ENCODE data around the gene SMIM1.
A peak's percentile ranks its signal among the peaks of the same experiment; 100 is the strongest.
"Not testable (repeated sequence)": the region's sequence is repeated elsewhere in the genome, so short reads cannot be mapped to it uniquely, and the experiment has no call there.

Gene SMIM1

DNA sequence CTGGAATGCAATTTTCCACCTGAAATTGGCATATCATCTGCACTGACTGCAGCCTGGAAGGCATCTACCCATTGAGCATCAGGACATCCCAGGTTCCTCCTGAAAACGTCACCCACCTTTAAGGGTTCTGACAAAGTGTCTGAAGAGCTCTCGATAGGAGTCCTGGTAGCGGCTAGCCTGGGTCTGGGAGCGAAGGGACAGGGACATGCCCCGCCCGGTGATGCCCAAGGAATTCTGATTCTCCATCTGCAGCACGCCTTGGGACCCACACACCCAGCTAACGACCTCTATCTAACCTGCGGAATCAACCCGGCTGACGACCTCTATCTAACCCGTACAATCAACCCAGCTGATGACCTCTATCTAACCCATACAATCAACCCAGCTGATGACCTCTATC, 33.6 kb upstream of the SMIM1 start:
- DNase-seq: no peak

GRCh38 chr1:3740042-3740441, 32.5 kb upstream of the SMIM1 start:
- no peak for DNase-seq

DNA sequence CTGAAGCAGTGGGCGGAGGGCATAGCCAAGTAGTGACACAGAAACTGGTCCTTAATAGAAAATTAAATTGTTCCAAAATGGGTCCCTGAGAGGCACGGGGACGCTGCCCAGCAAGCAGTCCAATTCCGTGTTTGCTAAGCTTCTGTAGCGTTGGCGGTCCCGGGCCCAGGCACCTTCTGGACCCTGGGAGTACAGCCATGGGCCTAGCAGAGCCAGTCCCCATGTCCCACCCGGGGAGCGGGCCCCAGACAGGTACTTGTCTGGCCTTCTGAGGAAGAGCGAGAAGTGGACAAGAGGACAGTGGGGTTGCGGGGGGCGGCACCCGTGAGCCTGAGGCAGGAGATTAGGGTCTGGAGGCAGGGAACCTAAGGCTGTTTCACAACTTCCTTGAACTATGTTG, 31.8 kb upstream of the SMIM1 start:
- DNase-seq: no peak

DNA sequence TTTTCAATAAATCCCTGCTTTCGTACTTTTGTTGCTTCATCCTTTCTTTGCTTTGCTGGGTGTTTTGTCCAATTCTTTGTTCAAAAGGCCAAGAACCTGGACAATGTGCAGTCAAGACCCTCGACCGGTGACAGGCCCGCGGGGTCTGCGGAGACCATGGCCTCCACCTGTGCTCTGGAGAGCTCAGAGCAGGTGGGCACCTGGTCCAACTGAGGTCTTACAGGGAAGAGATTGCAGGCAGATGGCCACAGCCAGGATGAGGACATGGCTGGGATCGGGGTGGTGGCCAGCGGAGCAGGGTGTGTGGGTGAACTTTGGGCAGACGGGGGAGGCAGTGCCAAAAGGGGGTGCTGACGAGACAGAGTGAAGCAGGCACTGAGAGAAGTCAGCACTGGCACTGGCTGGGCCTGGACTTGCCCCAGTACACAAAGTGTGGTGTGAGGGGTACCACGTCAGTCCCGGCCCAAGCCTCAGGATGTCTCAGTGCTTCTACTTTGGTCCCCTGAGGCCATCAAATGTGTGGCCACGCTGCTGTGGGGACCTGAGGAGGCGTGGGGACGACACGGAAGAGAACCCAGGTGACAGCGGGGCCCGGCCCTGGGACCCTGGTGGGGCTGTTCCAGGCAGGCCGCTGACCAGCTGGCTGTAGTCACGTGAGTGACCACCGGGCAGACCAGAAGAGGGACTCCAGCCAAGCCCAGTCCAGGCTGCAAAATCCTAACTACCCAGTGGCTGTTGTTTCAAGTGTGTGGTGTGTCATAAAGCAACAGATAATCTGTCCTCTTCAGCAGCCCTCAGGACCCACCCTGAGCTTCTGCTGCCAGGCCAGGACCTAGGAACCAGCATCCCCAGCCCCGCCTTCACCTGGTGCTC, 30.7 kb upstream of the SMIM1 start:
- DNase-seq: no peak

GRCh38 chr1:3742439-3743298, 29.9 kb upstream of the SMIM1 start:
- no peak for DNase-seq

DNA sequence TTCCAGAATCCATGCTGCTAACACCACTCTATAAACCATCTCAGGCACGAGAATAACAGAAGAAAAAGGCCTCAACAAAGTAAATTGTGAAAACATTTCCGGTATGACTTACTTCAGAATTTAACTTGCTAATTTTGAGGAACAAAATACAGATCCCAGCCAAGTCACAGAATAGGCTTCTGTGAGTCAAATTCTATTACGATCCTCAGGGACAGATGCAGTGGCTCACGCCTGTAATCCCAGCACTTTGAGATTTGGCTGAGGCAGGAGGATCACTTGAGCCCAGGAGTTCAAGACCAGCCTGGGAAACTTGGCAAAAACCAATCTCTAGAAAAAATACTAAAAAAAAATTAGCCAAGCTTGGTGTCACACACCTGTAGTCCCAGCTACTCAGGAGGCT, 29.1 kb upstream of the SMIM1 start:
- DNase-seq: no peak

GRCh38 chr1:3743826-3744225, 28.7 kb upstream of the SMIM1 start:
- DNase-seq: no peak

- no peak for DNase-seq
Observed at GRCh38 chr1:3744646-3745045, 27.9 kb upstream of the SMIM1 start.

GRCh38 chr1:3745071-3745470, 27.5 kb upstream of the SMIM1 start:
- DNase-seq: no peak

GRCh38 chr1:3745590-3746381, 26.8 kb upstream of the SMIM1 start:
- no peak for DNase-seq

DNA sequence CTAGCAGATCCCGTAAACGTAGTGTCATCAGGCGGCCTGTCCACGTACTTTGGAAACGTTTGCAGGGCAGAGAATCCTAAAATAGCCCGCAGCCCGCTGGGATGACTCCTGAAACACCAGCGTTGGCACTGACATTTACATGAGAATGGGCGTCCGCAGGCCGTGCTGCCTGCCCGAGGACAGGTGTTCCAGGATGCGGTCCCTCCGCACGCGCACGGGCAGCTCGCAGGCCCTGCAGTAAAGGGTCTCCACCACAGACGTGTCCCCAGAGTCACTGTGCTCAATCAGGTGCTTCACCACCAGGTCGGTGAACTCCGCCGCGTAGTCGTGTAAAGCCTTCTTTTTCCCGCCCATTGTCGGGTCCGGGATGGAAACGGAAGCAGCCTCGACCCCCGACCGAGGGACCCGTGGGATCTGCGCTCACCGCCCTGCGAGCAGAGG, 26.1 kb upstream of the SMIM1 start:
- no peak for DNase-seq

DNA sequence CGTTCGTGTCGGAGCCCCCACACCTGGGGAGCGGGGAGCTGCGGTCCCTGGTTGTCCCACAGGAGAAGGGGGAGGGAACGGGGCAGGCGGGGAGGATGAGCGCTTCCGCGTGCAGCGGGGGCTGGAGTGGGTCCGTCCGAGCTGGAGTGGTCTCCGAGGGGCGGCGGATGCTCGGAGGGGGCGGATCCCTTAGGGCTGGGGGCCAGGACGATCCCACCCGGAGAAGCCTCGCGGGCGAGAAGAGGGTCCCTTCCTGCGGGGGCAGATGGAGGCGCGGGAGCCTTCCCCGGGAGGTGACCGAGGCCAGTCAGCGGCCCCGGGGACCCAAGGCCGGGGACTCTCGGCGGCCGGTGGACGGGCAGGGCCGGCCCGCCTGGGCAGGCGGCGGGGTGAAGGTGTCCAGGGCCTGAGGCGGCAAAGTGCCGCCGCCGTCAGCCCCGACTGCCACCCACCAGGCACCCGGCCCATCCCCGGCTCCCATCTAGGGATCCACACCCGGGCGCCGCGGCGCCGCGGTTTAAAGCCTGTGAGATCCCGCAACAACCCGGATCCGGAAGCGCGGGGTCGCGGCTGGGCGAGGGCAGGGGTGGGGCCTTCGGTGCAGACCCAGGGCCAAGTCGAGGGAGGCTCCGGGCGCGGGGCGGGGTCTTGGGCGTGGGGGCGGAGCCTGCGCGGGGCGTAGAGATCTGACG, 25.6 kb upstream of the SMIM1 start:
- peak; percentile 94 for DNase-seq

DNA sequence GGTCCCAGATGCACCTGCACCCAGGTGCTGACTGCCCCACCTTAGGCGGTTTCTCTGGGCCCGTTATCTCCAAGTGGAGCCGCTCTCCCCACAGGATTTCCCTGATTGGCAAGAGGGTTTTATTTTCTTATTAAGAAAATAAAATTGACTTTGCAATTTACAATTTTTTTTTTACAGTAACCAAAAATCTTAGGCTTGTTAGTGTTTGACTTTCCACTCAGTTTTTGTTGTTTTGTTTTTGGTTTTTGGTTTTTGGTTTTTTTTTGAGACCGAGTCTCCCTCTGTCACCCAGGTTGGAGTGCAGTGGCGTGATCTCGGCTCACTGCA, 25.1 kb upstream of the SMIM1 start:
- no peak for DNase-seq

GRCh38 chr1:3747903-3748302, 24.6 kb upstream of the SMIM1 start:
- no peak for DNase-seq

- DNase-seq: not testable (repeated sequence)
Observed at GRCh38 chr1:3748316-3748900, 24.1 kb upstream of the SMIM1 start.

DNA sequence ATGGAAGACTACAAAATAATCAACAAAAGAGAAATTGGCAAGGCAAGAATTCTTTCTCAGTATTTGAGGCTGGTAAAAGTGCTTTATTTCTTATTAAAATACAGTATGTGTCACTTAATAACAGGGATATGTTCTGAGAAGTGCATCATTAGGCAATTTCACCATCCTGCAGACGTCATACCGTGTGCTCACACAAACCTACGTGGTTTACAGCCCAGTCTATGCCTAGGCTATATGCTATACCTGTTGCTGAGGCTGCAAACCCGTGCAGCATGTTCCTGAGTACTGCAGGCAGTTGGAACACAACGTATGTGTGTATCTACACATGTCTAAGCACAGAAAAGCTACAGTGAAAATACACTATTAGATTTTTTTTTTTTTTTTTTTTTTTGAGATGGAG, 23.0 kb upstream of the SMIM1 start:
- DNase-seq: no peak

GRCh38 chr1:3750741-3751140, 21.8 kb upstream of the SMIM1 start:
- DNase-seq: no peak

- DNase-seq: no peak
Observed at GRCh38 chr1:3752400-3752945, 20.1 kb upstream of the SMIM1 start, which contains the start of gene CCDC27. TSS of gene CCDC27 (plus strand) at chr1:3752450. CDS start at chr1:3752482, 32 bp downstream.

DNA sequence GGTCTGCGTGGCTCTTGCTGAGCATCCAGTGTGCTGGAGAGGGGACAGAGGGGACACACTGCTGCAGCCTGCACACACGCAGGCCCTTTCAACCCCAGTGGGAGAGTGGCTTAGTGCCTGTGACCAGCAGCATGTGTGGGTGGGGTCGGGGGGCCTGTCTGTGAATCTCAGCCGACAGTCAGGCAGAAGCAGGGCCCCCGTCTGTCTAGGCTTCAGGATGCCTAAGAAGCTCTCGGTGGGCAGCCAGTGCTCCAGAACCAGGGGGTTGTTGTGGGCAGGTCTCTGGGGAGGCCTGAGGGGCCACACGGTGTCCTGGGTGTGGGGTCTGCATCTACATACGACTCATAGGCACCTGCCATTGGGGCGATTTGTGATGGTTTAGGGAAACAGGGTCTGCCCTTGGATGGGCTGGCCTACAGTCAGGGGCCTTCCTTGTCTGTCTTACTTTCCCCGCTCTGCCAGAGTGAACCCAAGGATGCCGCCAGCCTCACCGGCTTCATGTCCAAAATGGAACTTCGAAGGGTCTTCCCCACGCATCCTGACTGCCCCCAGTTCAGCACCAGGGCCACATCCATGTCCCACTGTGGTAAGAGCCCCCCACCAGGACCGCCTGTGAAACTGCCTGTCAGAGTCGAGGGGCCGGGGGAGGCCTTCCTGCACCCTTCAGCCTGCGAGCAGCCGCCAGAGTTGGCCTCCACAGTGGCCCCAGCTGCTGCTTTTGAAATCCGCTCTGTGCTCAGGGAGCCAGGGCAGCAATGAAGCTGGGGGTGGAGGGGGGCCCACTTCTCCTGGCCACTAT, 18.7 kb upstream of the SMIM1 start:
- DNase-seq: no peak

DNA sequence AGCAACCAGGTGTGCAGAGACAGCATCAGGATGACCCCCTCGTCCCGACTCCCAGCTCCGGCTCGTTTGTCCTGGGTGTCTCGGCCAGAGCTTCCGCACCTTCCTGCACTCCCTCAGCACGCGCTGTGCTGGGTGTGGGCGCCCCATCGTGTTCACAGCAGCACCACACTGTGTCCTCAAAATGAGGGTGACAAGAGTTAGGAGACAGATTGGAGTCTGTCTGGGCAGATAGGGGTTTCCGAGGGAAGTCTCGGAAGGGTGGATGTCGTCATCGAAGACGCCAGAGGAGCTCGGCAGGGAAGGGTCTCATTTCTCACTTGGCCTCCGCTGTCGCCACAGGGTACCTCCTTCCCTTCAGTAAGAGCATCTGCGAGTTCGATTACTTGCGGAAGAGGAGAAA, 16.2 kb upstream of the SMIM1 start:
- DNase-seq: no peak

GRCh38 chr1:3759164-3759563, 13.4 kb upstream of the SMIM1 start:
- no peak for DNase-seq
